Endothelial cell of umbilical vein (primary cell): ENCODE results near the gene LMX1A.

Experiments
- EZH2 ChIP-seq: IDR thresholded peaks from 2 replicates; pipeline ENCODE4 v1.6.1; 2012; ENCODE audit warnings: borderline replicate concordance, low read depth, mild to moderate bottlenecking, moderate library complexity, low read length, inconsistent platforms; ENCODE audit not compliant: severe bottlenecking
- JUN ChIP-seq: IDR thresholded peaks from 2 replicates; pipeline ENCODE4 v1.6.1; 2011; ENCODE audit warnings: borderline replicate concordance, low read depth; ENCODE audit not compliant: insufficient read length, insufficient read depth
- TF ChIP-seq, protein P1 (sequence below), 2 donors: IDR thresholded peaks; 1 replicate in 1 of 2; 2 replicates in 1 of 2; pipeline ENCODE4 v1.5.1; 2011; ENCODE audit warnings: low read length in 2 of 2, mild to moderate bottlenecking in 2 of 2, moderate library complexity in 2 of 2, control low read depth in 1 of 2, inconsistent platforms in 1 of 2, low read depth in 1 of 2; ENCODE audit not compliant: insufficient read depth in 1 of 2; ENCODE audit errors: extremely low read depth in 1 of 2

DNA sequence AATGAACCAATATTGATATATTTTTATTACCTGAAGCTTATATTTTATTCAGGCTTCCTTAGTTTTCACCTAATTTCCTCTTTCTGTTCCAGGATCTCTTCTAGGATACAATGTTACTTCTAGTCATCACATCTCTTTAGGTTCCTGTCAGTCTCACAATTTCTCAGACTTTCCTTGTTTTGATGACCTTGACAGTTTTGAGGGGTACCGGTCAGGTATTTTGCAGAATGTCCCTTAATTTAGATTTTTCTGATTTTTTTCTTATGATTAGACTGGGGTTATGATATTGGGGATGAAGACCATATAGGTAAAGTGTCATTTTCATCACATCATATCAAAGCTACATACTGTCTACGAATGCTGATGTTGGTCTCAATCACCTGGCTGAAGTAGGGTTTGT lies 167.5 kb downstream of the LMX1A start:
- TF ChIP-seq, protein P1, sequence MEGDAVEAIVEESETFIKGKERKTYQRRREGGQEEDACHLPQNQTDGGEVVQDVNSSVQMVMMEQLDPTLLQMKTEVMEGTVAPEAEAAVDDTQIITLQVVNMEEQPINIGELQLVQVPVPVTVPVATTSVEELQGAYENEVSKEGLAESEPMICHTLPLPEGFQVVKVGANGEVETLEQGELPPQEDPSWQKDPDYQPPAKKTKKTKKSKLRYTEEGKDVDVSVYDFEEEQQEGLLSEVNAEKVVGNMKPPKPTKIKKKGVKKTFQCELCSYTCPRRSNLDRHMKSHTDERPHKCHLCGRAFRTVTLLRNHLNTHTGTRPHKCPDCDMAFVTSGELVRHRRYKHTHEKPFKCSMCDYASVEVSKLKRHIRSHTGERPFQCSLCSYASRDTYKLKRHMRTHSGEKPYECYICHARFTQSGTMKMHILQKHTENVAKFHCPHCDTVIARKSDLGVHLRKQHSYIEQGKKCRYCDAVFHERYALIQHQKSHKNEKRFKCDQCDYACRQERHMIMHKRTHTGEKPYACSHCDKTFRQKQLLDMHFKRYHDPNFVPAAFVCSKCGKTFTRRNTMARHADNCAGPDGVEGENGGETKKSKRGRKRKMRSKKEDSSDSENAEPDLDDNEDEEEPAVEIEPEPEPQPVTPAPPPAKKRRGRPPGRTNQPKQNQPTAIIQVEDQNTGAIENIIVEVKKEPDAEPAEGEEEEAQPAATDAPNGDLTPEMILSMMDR (IDR thresholded peaks at IDR 0.05; ENCODE audit: extremely low read depth in 1 of 2, insufficient read depth in 1 of 2, low read depth in 1 of 2, low read length in 2 of 2), result no peak
- TF ChIP-seq JUN (no peak), EZH2 (no peak)
